NCI-H1092 treated with DMSO at 0.1 percent for 48 hours (cell line): ENCODE data around the gene PARK7.

Experiments used
- DNase-seq: peaks from one replicate; lab custom pipeline; 2025; lab: John Stamatoyannopoulos, UW

PARK7 gene

GRCh38 chr1:8010080-8010664 lies 48.7 kb downstream of the PARK7 start:
- DNase-seq = no peak

GRCh38 chr1:8011016-8011415 lies 49.5 kb downstream of the PARK7 start:
- DNase-seq = no peak

GRCh38 chr1:8011923-8012858 lies 50.7 kb downstream of the PARK7 start:
- no peak for DNase-seq

GRCh38 chr1:8012955-8013354 lies 51.4 kb downstream of the PARK7 start:
- DNase-seq = no peak

GRCh38 chr1:8013399-8013798 lies 51.9 kb downstream of the PARK7 start:
- no peak for DNase-seq

- no peak for DNase-seq
These were observed 52.3 kb downstream of the PARK7 start for GRCh38 chr1:8013800-8014199.

GRCh38 chr1:8014381-8014988 lies 53.0 kb downstream of the PARK7 start:
- no peak for DNase-seq

- DNase-seq = peak; percentile 74
These were observed 53.7 kb downstream of the PARK7 start for GRCh38 chr1:8015036-8015808.

- no peak for DNase-seq
These were observed 54.3 kb downstream of the PARK7 start for GRCh38 chr1:8015809-8016165.

- DNase-seq = no peak
These were observed 54.8 kb downstream of the PARK7 start for GRCh38 chr1:8016210-8016894.

- DNase-seq = no peak
These were observed 55.4 kb downstream of the PARK7 start for GRCh38 chr1:8016895-8017241.

GRCh38 chr1:8017495-8018197 lies 56.1 kb downstream of the PARK7 start:
- no peak for DNase-seq

- DNase-seq = no peak
These were observed 57.1 kb downstream of the PARK7 start for GRCh38 chr1:8018492-8019228.

- DNase-seq = no peak
These were observed 57.7 kb downstream of the PARK7 start for GRCh38 chr1:8019229-8019620.

- DNase-seq = no peak
These were observed 58.5 kb downstream of the PARK7 start for GRCh38 chr1:8020032-8020431.

GRCh38 chr1:8021676-8022266 lies 60.3 kb downstream of the PARK7 start:
- no peak for DNase-seq

GRCh38 chr1:8022395-8023286 lies 61.1 kb downstream of the PARK7 start:
- DNase-seq = no peak

- DNase-seq = no peak
These were observed 61.9 kb downstream of the PARK7 start for GRCh38 chr1:8023287-8023994.

GRCh38 chr1:8023995-8024313 lies 62.4 kb downstream of the PARK7 start:
- DNase-seq = no peak
